C4-2B (cell line): ENCODE data around the gene MEN1.

Experiments used
- H3K27ac ChIP-seq: fragments of 450-650 bp; 2 replicates; pipeline ENCODE4 v1.5.1; 2017
- CTCF ChIP-seq: fragments of 450-650 bp; conservative IDR thresholded peaks from 2 replicates; pipeline ENCODE4 v1.5.1; 2017; ENCODE audit warnings: mild to moderate bottlenecking
- ZFX ChIP-seq: fragments of 450-650 bp; IDR thresholded peaks from 2 replicates; pipeline ENCODE4 v1.6.1; 2017

MEN1 gene

GRCh38 chr11:64844330-64845128 lies 34.2 kb upstream of the MEN1 start, which contains the start of gene CDC42BPG:
TSS of gene CDC42BPG (minus strand) at chr11:64844653. CDS start at chr11:64844569, 84 bp downstream.
- peak; percentile 91 for TF ChIP-seq CTCF
- TF ChIP-seq ZFX, result peak; percentile 58; the same call in 1 of the 2 replicates
- peak within 1 kb of the TSS; percentile 83 for H3K27ac ChIP-seq

GRCh38 chr11:64843686-64844329 lies 33.5 kb upstream of the MEN1 start:
- TF ChIP-seq ZFX (no peak), CTCF (no peak)
- peak overlapping the region; percentile 83 for H3K27ac ChIP-seq

GRCh38 chr11:64842851-64843685 lies 32.7 kb upstream of the MEN1 start:
- peak overlapping the region; percentile 83 for H3K27ac ChIP-seq
- TF ChIP-seq CTCF, result no peak
- no peak for TF ChIP-seq ZFX

GRCh38 chr11:64842366-64842759 lies 32.0 kb upstream of the MEN1 start:
- peak overlapping the region; percentile 83 for H3K27ac ChIP-seq
- TF ChIP-seq CTCF, result no peak
- TF ChIP-seq ZFX, result no peak

- TF ChIP-seq ZFX, result no peak
- TF ChIP-seq CTCF, result no peak
- H3K27ac ChIP-seq, result peak overlapping the region; percentile 83
Measured at GRCh38 chr11:64841592-64842365, 31.4 kb upstream of the MEN1 start.

GRCh38 chr11:64839887-64840782 lies 29.8 kb upstream of the MEN1 start:
- H3K27ac ChIP-seq, result no peak overlapping the region

More at GRCh38 chr11:64839887-64840782, 29.8 kb upstream of the MEN1 start:
- no peak for TF ChIP-seq CTCF
- no peak for TF ChIP-seq ZFX
